ENCODE data around the gene PTGER4.

Gene PTGER4

GRCh38 chr5:40738502-40738901 lies 58.8 kb downstream of the PTGER4 start:
- POLR2A ChIA-PET: no interaction called here
- Histone ChIP-seq H3K4me3 (ENCODE audit: control insufficient read depth in 1 of 7, extremely low read depth in 1 of 7, insufficient read depth in 4 of 7, low read depth in 2 of 7, low read length in 6 of 7) (no peak overlapping the region), H3K27ac (ENCODE audit: insufficient read depth in 1 of 2, low read depth in 1 of 2, low read length in 2 of 2, poor library complexity in 1 of 2, severe bottlenecking in 2 of 2) (no peak overlapping the region), H3K27me3 (replicated peaks in 2 of 5; ENCODE audit: control insufficient read depth in 4 of 5, insufficient read depth in 5 of 5, low read length in 4 of 5) (no peaks in the 10 kb centered on the region), H3K9me3 (ENCODE audit: control extremely low read depth in 1 of 5, control insufficient read depth in 4 of 5, insufficient read depth in 2 of 5, low read depth in 1 of 5, low read length in 4 of 5) (peaks cover 3 to 20% (median 8%) of the 10 kb centered on the region in 5 experiments), H3K4me1 (ENCODE audit: control extremely low read depth in 1 of 4, control insufficient read depth in 4 of 4, insufficient read depth in 4 of 4, low read length in 3 of 4) (peaks cover 4 to 27% (median 15%) of the 10 kb centered on the region in 4 experiments), H3K36me3 (ENCODE audit: control insufficient read depth in 4 of 4, insufficient read depth in 4 of 4, low read length in 3 of 4) (peaks cover 10 to 34% (median 17%) of the 10 kb centered on the region in 4 experiments)
- CTCF ChIA-PET: interaction anchor here (0.7 to 7.8 kb wide), 4 partner anchors 17 to 1024 kb away, joined by 3 to 79 read pairs (median 5); partner anchors contain the start of gene TTC33
- peak in 1 of 3 donors; percentile 21 for DNase-seq

Measured in common myeloid progenitor, CD34-positive (primary cell).